ENCODE results near the gene GOLGA8J. TPM values are rescaled to one million over a fixed set of nuclear protein-coding genes. Genes with fewer than 3 reads are reported as not detected.
"Not testable (repeated sequence)": the region's sequence is repeated elsewhere in the genome, so short reads cannot be mapped to it uniquely, and the experiment has no call there.

The GOLGA8J gene, protein sequence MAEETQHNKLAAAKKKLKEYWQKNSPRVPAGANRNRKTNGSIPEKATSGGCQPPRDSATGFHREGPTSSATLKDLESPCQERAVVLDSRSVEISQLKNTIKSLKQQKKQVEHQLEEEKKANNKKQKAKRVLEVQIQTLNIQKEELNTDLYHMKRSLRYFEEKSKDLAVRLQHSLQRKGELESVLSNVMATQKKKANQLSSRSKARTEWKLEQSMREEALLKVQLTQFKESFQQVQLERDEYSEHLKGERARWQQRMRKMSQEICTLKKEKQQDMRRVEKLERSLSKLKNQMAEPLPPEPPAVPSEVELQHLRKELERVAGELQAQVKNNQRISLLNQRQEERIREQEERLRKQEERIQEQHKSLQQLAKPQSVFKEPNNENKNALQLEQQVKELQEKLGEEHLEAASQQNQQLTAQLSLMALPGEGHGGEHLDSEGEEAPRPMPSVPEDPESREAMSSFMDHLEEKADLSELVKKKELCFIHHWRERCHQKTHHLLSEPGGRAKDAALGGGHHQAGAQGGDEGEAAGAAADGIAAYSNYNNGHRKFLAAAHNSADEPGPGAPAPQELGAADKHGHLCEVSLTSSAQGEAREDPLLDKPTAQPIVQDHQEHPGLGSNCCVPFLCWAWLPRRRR
- total RNA-seq = under 1 TPM in 2 of 10 donors, not detected in 8; 0.81 to 0.98 TPM
- under 1 TPM in 1 of 2 donors, not detected in 1; 0.22 TPM for polyA plus RNA-seq
- long read RNA-seq, donor 1 = 0 reads
- long read RNA-seq, donor 2 = 0 reads
- long read RNA-seq, donor 3 = 0 reads

DNA sequence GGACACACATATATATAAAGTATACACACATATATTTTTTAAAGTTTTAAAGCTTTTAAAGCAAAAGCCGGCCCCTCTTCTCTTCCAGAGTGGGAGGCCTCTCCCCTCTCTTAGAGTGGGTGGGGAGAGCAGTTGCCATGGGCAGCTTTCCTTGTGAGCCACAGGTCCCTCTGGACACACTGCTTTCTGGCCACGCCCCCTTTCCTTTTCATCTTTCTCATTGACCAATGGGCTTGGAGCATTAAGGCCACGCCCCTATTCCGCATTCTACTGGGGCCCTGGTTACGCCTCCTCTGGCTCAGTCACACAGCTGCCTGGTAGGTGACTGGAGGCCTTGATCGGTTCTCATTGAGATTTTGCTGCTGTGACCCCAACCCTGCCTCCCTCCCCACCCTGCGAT, at the start of gene GOLGA8J:
GOLGA8J (plus strand) TSS at position 301 of the 400 bp plus-strand sequence; CDS start at position 399, 98 bp downstream.
- DNase-seq; intact Hi-C loops (cut with DNase I); H3K4me1 ChIP-seq; H3K36me3 ChIP-seq; H3K27ac ChIP-seq; H3K9me3 ChIP-seq; H3K27me3 ChIP-seq; H3K4me3 ChIP-seq; ATAC-seq: not testable (repeated sequence)
- no CpG with 5 or more reads among the region's 7 CpGs for WGBS, 2 donors

- Histone ChIP-seq H3K27ac (no peak overlapping the region), H3K4me3 (no peak overlapping the region), H3K9me3 (peaks cover 0 to 21% (median 5%) of the 10 kb centered on the region in 11 donors), H3K4me1 (no peaks in the 10 kb centered on the region), H3K36me3 (no peaks in the 10 kb centered on the region), H3K27me3 (no peaks in the 10 kb centered on the region)
- WGBS, 2 donors = 75 to 81% methylated on average over 3 of the region's 3 CpGs
- no peak for DNase-seq
- intact Hi-C loops (cut with DNase I) = loop anchor here in 3 of 10 donors (10.0 kb wide), 2 partner anchors 48 to 88 kb away; no protein-coding TSS in a partner anchor
- TF ChIP-seq, protein P1, sequence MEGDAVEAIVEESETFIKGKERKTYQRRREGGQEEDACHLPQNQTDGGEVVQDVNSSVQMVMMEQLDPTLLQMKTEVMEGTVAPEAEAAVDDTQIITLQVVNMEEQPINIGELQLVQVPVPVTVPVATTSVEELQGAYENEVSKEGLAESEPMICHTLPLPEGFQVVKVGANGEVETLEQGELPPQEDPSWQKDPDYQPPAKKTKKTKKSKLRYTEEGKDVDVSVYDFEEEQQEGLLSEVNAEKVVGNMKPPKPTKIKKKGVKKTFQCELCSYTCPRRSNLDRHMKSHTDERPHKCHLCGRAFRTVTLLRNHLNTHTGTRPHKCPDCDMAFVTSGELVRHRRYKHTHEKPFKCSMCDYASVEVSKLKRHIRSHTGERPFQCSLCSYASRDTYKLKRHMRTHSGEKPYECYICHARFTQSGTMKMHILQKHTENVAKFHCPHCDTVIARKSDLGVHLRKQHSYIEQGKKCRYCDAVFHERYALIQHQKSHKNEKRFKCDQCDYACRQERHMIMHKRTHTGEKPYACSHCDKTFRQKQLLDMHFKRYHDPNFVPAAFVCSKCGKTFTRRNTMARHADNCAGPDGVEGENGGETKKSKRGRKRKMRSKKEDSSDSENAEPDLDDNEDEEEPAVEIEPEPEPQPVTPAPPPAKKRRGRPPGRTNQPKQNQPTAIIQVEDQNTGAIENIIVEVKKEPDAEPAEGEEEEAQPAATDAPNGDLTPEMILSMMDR (IDR thresholded peaks at IDR 0.05) = no peak
- no peak for ATAC-seq
Measured at GRCh38 chr15:30033211-30033610, 49.5 kb upstream of the GOLGA8J start.

DNA sequence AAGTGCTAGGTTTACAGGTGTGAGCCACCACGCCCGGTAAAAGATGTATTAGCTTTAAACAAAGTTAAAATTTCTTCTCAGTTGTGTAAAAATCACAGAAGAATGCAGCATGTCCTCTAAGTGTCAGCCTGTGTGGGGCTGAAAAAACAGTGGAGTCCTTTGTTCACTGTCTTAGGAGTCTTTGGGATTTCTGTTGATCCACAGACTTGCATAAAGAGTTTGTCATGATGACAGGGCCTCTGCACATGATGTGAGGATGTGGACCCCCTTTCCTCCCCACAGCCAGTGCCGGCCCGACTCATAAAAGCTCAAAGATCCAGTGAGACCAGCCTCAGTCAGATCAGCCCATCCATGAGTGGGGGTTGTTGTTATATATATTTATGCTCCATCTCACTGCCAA, 49.0 kb upstream of the GOLGA8J start:
- Histone ChIP-seq H3K9me3 (peaks cover 0 to 26% (median 5%) of the 10 kb centered on the region in 11 donors), H3K27ac (no peak overlapping the region), H3K4me1 (peaks cover 0 to 1% (median 0%) of the 10 kb centered on the region in 9 donors), H3K27me3 (no peaks in the 10 kb centered on the region), H3K36me3 (no peaks in the 10 kb centered on the region), H3K4me3 (no peak overlapping the region)
- intact Hi-C loops (cut with DNase I) = loop anchor here in 3 of 10 donors (10.0 kb wide), 2 partner anchors 49 to 89 kb away; no protein-coding TSS in a partner anchor
- TF ChIP-seq, protein P1 (IDR thresholded peaks at IDR 0.05) = no peak
- DNase-seq = no peak
- WGBS, 2 donors = 88 to 98% methylated on average over 4 of the region's 4 CpGs
- no peak for ATAC-seq

DNA sequence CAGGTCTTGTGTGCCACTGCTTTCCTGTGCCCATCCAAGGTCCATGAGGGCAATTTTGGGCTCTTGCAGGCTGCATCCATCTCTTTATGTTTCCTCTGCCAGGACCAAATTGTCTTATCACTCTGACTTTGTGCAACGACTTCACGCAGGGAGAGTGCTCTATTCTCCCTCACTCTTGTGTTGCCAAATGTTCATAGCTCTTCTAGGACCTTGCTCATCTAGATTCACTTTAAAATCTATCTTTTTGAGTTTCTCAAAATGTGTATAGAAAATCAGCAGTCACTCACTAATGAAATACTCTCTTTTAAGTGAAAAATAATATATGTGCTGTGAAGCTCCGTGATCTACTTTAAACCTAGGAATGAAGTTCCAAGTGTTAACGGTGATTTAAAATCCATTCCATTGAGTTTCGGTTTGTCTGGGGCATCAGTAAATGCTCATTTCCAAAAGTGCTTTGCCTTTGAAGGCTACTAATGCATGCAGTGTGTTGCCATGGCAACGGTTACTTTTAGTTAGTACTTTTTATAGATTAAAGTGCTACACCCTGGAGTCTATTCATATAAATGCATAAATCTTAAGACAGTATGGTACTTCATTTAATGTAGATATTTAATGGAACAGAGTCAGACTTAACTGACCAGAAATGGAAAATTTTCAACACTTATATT, 46.6 kb upstream of the GOLGA8J start:
- no peak for ATAC-seq
- TF ChIP-seq, protein P1 (IDR thresholded peaks at IDR 0.05) = no peak
- Histone ChIP-seq H3K4me1 (peaks cover 0 to 8% (median 0%) of the 10 kb centered on the region in 9 donors), H3K36me3 (no peaks in the 10 kb centered on the region), H3K27me3 (no peaks in the 10 kb centered on the region), H3K27ac (no peak overlapping the region), H3K9me3 (peaks cover 0 to 11% (median 0%) of the 10 kb centered on the region in 11 donors), H3K4me3 (no peak overlapping the region)
- no peak for DNase-seq
- WGBS, 2 donors = 80 to 84% methylated on average over 6 of the region's 6 CpGs
- intact Hi-C loops (cut with DNase I) = loop anchor here in 3 of 10 donors (10.0 kb wide), 2 partner anchors 51 to 91 kb away; no protein-coding TSS in a partner anchor
